ENCODE data around the gene TLE2.

GRCh38 chr19:3041327-3041726 is 12.2 kb upstream of the TLE2 start:
- TF ChIP-seq, protein P1, sequence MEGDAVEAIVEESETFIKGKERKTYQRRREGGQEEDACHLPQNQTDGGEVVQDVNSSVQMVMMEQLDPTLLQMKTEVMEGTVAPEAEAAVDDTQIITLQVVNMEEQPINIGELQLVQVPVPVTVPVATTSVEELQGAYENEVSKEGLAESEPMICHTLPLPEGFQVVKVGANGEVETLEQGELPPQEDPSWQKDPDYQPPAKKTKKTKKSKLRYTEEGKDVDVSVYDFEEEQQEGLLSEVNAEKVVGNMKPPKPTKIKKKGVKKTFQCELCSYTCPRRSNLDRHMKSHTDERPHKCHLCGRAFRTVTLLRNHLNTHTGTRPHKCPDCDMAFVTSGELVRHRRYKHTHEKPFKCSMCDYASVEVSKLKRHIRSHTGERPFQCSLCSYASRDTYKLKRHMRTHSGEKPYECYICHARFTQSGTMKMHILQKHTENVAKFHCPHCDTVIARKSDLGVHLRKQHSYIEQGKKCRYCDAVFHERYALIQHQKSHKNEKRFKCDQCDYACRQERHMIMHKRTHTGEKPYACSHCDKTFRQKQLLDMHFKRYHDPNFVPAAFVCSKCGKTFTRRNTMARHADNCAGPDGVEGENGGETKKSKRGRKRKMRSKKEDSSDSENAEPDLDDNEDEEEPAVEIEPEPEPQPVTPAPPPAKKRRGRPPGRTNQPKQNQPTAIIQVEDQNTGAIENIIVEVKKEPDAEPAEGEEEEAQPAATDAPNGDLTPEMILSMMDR (IDR thresholded peaks at IDR 0.05): no peak
- TF ChIP-seq POLR2A (IDR thresholded peaks at IDR 0.05): no peak

Measured in testis (tissue), 2 donors.